LNCaP clone FGC (cell line): Measurements from ENCODE around the gene TDRD6.

Experiments
- DNase-seq: peaks from one replicate; pipeline ENCODE4 v3.0.0-alpha.2; 2011; ENCODE audit warnings: low read depth
- H3K4me3 ChIP-seq: 2 replicates; pipeline ENCODE4 v1.5.1; 2011; ENCODE audit warnings: mild to moderate bottlenecking, low read depth, low read length, control low read depth
- TF ChIP-seq, protein P1 (sequence below): IDR thresholded peaks from 2 replicates; pipeline ENCODE4 v1.5.1; 2012; ENCODE audit warnings: mild to moderate bottlenecking; ENCODE audit not compliant: control insufficient read depth, insufficient read depth; ENCODE audit errors: extremely low read depth

The TDRD6 gene

DNA sequence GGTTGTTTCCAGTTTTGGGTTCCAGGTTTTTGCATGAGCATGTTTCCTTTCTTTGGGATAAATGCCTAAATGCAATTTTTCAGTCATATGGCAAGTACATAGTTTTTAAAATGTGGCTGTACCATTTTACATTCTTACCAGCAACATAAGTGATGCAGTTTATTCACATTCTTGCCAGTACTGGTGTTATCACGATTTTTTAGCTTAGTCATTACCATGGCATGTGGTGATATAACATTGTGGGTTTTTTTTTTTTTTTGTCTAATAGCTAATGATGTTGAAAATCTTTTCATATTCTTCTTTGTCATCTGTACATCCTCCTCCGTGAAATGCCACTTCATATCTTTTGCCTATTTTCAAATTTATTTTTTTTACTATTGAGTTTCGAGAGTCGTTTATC, 2.9 kb upstream of the TDRD6 start:
- TF ChIP-seq, protein P1, sequence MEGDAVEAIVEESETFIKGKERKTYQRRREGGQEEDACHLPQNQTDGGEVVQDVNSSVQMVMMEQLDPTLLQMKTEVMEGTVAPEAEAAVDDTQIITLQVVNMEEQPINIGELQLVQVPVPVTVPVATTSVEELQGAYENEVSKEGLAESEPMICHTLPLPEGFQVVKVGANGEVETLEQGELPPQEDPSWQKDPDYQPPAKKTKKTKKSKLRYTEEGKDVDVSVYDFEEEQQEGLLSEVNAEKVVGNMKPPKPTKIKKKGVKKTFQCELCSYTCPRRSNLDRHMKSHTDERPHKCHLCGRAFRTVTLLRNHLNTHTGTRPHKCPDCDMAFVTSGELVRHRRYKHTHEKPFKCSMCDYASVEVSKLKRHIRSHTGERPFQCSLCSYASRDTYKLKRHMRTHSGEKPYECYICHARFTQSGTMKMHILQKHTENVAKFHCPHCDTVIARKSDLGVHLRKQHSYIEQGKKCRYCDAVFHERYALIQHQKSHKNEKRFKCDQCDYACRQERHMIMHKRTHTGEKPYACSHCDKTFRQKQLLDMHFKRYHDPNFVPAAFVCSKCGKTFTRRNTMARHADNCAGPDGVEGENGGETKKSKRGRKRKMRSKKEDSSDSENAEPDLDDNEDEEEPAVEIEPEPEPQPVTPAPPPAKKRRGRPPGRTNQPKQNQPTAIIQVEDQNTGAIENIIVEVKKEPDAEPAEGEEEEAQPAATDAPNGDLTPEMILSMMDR: no peak
- DNase-seq: no peak
- H3K4me3 ChIP-seq: no peak overlapping the region

- no peak for DNase-seq
- TF ChIP-seq, protein P1: no peak
- H3K4me3 ChIP-seq: no peak overlapping the region
Measured at GRCh38 chr6:46688117-46688965, 656 bp downstream of the TDRD6 start.

GRCh38 chr6:46688966-46689335, 1.3 kb downstream of the TDRD6 start:
- TF ChIP-seq, protein P1: no peak
- no peak overlapping the region for H3K4me3 ChIP-seq
- no peak for DNase-seq

DNA sequence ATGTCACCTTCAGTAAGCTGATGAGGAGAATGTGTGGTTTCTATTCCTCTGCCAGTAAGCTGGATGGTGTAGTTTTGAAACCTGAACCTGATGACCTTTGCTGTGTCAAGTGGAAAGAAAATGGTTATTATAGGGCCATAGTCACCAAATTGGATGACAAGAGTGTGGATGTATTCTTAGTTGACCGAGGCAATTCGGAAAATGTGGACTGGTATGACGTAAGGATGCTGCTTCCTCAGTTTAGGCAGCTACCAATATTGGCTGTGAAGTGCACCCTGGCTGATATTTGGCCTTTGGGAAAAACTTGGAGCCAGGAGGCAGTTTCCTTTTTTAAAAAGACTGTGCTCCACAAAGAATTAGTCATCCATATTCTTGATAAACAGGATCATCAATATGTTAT, 2.0 kb downstream of the TDRD6 start:
- H3K4me3 ChIP-seq: no peak overlapping the region
- DNase-seq: no peak
- TF ChIP-seq, protein P1: no peak

DNA sequence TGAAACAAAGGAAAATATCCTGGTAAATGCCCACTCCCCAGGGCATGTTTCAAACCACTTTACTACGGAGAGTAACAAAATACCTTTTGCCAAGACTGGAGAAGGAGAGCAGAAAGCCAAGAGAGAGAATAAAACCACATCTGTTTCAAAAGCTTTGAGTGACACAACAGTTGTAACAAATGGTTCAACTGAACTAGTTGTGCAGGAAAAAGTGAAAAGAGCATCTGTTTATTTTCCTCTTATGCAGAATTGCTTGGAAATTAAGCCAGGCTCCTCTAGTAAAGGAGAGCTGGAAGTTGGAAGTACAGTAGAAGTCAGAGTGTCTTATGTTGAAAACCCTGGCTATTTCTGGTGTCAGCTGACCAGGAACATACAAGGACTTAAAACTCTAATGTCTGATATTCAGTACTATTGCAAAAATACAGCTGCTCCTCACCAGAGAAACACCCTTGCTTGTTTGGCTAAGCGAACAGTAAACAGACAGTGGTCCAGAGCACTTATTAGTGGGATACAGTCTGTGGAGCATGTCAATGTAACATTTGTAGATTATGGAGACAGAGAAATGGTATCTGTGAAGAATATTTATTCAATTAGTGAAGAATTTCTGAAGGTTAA, 2.6 kb downstream of the TDRD6 start:
- no peak overlapping the region for H3K4me3 ChIP-seq
- TF ChIP-seq, protein P1: no peak
- DNase-seq: no peak

- TF ChIP-seq, protein P1: no peak
- H3K4me3 ChIP-seq: no peak overlapping the region
- no peak for DNase-seq
Measured at GRCh38 chr6:46690911-46691451, 3.3 kb downstream of the TDRD6 start.
